Smooth muscle cell (in vitro differentiated cells): ENCODE data around the gene PRKACG. TPM values are rescaled to one million over a fixed set of nuclear protein-coding genes. Genes with fewer than 3 reads are reported as not detected.

ENCODE experiments used
- DNase-seq: peaks from one replicate; lab custom pipeline; 2025; ENCODE audit not compliant: unreplicated experiment; lab: John Stamatoyannopoulos, UW
- H2AFZ ChIP-seq: fragments of 200-600 bp; sonication (generic); 2 replicates; pipeline ENCODE4 v1.6.0; 2016; ENCODE audit warnings: antibody characterized with exemption, low read depth, mild to moderate bottlenecking
- H3F3A ChIP-seq: fragments of 200-600 bp; sonication (generic); 2 replicates; pipeline ENCODE4 v1.6.0; 2017; ENCODE audit warnings: antibody characterized with exemption, low read depth
- H3K27ac ChIP-seq: fragments of 200-600 bp; sonication (generic); 2 replicates; pipeline ENCODE4 v1.5.1; 2016; ENCODE audit warnings: low read depth, mild to moderate bottlenecking
- H3K27me3 ChIP-seq: fragments of 200-600 bp; sonication (generic); 2 replicates; pipeline ENCODE4 v1.6.1; 2016; ENCODE audit warnings: low read depth, mild to moderate bottlenecking
- H3K36me3 ChIP-seq: fragments of 200-600 bp; sonication (generic); 2 replicates; pipeline ENCODE4 v1.5.1; 2016; ENCODE audit warnings: low read depth
- H3K4me1 ChIP-seq: fragments of 200-600 bp; sonication (generic); 2 replicates; pipeline ENCODE4 v1.5.1; 2016; ENCODE audit warnings: low read depth
- H3K4me2 ChIP-seq: fragments of 200-600 bp; sonication (generic); 2 replicates; pipeline ENCODE4 v1.6.0; 2016; ENCODE audit warnings: mild to moderate bottlenecking
- H3K4me3 ChIP-seq: fragments of 200-600 bp; sonication (generic); 2 replicates; pipeline ENCODE4 v1.5.1; 2016; ENCODE audit warnings: mild to moderate bottlenecking
- H3K79me2 ChIP-seq: fragments of 200-600 bp; sonication (generic); 2 replicates; pipeline ENCODE4 v1.6.0; 2016; ENCODE audit warnings: low read depth, mild to moderate bottlenecking
- H3K9ac ChIP-seq: fragments of 200-600 bp; sonication (generic); 2 replicates; pipeline ENCODE4 v1.6.0; 2016; ENCODE audit warnings: low read depth
- H3K9me3 ChIP-seq: fragments of 200-600 bp; sonication (generic); replicated peaks from 2 replicates; pipeline ENCODE4 v1.5.1; 2016; ENCODE audit warnings: low read depth
- H4K20me1 ChIP-seq: fragments of 200-600 bp; sonication (generic); 2 replicates; pipeline ENCODE4 v1.6.0; 2016; ENCODE audit warnings: low read depth
- WGBS: methylation state at CpG from one replicate; pipeline ENCODE4 v1.1.7; 2016; ENCODE audit warnings: low lambda C conversion rate; 5-methylcytosine and 5-hydroxymethylcytosine counted together
- polyA plus RNA-seq: library from polyadenylated mRNA; unstranded; fragments of >200 nt; fragmentation: Nextera tagmentation; extraction: Ambion mirVana; gene quantifications from 2 replicates; pipeline ENCODE4 v1.2.1, GENCODE V29; 2016
- total RNA-seq: library from RNA; depleted of rRNA; stranded (reverse); fragments of >200 nt; gene quantifications from 2 replicates; pipeline ENCODE4 v1.2.3, GENCODE V29; 2014
- TF ChIP-seq, protein P1 (sequence below): fragments of 200-600 bp; sonication (generic); IDR thresholded peaks from 2 replicates; pipeline ENCODE4 v1.5.1; 2017; ENCODE audit warnings: borderline replicate concordance, mild to moderate bottlenecking, antibody characterized with exemption; ENCODE audit not compliant: insufficient read depth, poor library complexity, severe bottlenecking

The PRKACG gene
- total and polyA plus RNA-seq, 2 experiments from 2014 or later, result not detected

DNA sequence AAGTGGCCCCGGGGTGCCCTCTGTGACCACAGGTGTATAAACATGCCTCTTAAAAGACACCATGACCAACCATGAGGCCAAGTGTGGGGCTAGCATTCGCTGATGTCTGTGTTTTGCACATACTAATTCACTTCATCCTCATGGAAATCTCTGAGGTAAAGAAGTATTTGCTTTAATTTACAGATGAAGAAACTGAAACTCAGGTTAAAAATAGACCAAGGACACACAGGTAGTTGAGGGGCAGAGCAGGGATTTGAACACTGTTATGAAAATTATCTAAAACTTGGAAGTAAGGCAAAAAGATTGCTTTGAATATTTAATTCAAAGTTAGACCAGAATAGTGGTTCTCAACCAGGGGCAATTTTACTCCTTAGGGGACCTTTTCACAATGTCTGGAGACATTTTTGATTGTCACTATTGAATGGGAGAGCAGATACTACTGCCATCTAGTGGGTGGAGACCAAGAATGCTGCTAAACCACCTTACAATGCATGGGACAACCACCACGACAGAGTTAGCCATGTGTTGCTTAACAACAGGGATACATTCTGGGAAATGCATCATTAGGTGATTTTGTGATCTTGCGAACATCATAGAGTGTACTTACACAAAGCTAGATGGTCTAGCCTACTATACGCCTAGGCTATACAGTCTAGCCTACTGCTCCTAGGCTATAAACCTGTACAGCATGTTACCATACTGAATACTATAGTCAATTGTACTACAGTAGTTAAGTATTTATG, 13.6 kb upstream of the PRKACG start:
- H3F3A ChIP-seq, result no peaks in the 10 kb centered on the region
- no peaks in the 10 kb centered on the region for H3K36me3 ChIP-seq
- no peaks in the 10 kb centered on the region for H3K27me3 ChIP-seq
- no peak overlapping the region for H2AFZ ChIP-seq
- H3K9me3 ChIP-seq, result no peaks in the 10 kb centered on the region
- no peaks in the 10 kb centered on the region for H3K79me2 ChIP-seq
- H3K4me3 ChIP-seq, result no peak overlapping the region
- no peak for DNase-seq
- no peak overlapping the region for H3K4me2 ChIP-seq
- no peaks in the 10 kb centered on the region for H4K20me1 ChIP-seq
- no peaks in the 10 kb centered on the region for H3K4me1 ChIP-seq
- 52% methylated on average over 5 of the region's 5 CpGs for WGBS
- TF ChIP-seq, protein P1, sequence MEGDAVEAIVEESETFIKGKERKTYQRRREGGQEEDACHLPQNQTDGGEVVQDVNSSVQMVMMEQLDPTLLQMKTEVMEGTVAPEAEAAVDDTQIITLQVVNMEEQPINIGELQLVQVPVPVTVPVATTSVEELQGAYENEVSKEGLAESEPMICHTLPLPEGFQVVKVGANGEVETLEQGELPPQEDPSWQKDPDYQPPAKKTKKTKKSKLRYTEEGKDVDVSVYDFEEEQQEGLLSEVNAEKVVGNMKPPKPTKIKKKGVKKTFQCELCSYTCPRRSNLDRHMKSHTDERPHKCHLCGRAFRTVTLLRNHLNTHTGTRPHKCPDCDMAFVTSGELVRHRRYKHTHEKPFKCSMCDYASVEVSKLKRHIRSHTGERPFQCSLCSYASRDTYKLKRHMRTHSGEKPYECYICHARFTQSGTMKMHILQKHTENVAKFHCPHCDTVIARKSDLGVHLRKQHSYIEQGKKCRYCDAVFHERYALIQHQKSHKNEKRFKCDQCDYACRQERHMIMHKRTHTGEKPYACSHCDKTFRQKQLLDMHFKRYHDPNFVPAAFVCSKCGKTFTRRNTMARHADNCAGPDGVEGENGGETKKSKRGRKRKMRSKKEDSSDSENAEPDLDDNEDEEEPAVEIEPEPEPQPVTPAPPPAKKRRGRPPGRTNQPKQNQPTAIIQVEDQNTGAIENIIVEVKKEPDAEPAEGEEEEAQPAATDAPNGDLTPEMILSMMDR, result peak; percentile 64
- no peak overlapping the region for H3K9ac ChIP-seq
- H3K27ac ChIP-seq, result no peak overlapping the region

DNA sequence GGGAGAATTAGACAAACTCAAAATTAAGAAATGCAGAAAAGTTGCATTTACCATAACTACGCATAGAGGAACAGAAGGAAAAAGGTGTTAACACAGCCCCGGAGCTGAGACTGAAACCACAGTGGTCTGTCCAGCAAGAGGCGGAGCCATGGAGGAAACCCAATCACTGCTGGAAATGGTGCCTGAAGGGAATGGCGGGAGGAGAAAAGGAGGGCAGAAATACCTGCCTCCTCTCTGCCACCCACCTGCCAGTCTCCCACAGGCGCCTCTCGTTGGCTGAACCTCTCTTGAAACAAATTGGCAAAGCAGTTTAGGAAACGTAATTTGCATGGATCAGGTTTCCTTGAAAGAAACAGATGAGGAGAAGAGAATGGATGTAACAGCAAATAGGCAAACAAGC, 9.7 kb upstream of the PRKACG start:
- TF ChIP-seq, protein P1, result no peak
- no peaks in the 10 kb centered on the region for H3F3A ChIP-seq
- no peak overlapping the region for H3K27ac ChIP-seq
- no peaks in the 10 kb centered on the region for H3K4me1 ChIP-seq
- H3K4me2 ChIP-seq, result no peak overlapping the region
- H3K79me2 ChIP-seq, result no peaks in the 10 kb centered on the region
- H2AFZ ChIP-seq, result no peak overlapping the region
- WGBS, result 68% methylated on average over 7 of the region's 7 CpGs
- H3K27me3 ChIP-seq, result no peaks in the 10 kb centered on the region
- H3K9me3 ChIP-seq, result no peaks in the 10 kb centered on the region
- no peak overlapping the region for H3K4me3 ChIP-seq
- H3K36me3 ChIP-seq, result no peaks in the 10 kb centered on the region
- H3K9ac ChIP-seq, result no peak overlapping the region
- H4K20me1 ChIP-seq, result no peaks in the 10 kb centered on the region
- no peak for DNase-seq

DNA sequence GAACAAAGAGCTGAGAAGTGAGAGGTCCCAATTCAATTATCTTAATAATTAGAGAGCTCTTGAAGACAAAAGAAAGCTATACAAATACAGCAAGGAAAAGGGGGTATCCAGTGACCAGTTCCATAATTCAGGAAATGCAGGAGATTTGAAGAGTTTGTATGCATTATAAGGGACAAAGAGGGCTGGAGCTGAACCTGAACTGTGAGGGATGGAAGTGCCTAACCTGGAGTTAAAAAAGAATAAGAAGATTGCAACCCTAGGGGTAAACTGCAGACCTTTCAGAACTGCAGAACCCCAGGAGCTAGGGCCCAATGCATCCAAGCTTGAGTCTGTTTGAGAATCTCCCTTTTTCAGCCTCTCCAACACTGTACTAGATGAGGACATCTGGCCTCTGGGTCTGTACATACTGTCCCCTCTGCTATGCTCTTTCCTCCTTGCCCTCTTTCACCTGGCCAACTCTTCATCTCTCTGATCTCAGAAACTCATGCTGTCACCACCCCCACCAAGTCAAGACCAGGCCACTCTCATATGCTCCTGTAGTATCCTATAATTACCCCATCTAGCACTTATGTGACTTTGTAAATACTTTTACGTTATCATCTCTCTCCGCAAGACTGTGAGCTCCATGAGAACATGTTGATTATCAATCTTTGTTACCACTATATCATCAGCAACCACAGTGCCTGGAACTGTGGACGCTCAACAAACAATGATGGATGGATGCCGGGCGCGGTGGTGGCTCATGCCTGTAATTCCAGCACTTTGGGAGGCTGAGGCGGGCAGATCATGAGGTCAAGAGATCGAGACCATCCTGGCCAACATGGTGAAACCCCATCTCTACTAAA, 6.6 kb upstream of the PRKACG start:
- H3K4me2 ChIP-seq, result no peak overlapping the region
- H2AFZ ChIP-seq, result no peak overlapping the region
- no peak overlapping the region for H3K27ac ChIP-seq
- no peak for DNase-seq
- TF ChIP-seq, protein P1, result no peak
- no peak overlapping the region for H3K9ac ChIP-seq
- H3K4me1 ChIP-seq, result no peaks in the 10 kb centered on the region
- H4K20me1 ChIP-seq, result no peaks in the 10 kb centered on the region
- no peak overlapping the region for H3K4me3 ChIP-seq
- H3K27me3 ChIP-seq, result no peaks in the 10 kb centered on the region
- H3K79me2 ChIP-seq, result no peaks in the 10 kb centered on the region
- H3K36me3 ChIP-seq, result no peaks in the 10 kb centered on the region
- 96% methylated on average over 8 of the region's 8 CpGs for WGBS
- H3F3A ChIP-seq, result no peaks in the 10 kb centered on the region
- H3K9me3 ChIP-seq, result no peaks in the 10 kb centered on the region
